ENCODE measurements around the gene AMY2B. TPM values are rescaled to one million over a fixed set of nuclear protein-coding genes. Genes with fewer than 3 reads are reported as not detected.

Gene AMY2B
- total and polyA plus RNA-seq, 2 donors (not counting 1 experiment from before 2014, with no cell fraction given) = 32.6 to 43.8 TPM

DNA sequence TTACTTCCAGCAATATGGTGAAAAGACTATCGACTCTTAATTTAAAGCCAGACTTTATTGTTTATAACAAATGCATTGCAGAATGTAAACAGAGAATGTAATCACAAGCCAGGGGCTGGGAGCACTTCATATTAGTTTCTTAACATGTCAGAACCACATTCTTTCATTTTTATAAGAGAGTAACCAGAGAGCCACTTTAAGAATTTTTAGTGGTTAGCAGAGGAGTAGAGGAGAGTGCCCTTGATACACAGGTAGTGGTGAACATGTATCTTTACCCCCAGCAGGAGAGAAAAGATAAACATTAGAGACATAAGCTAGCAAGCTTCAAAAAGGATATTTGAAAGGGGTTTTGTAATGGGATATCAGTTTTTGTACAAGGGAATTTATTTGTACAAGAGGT lies 11.1 kb downstream of the AMY2B start:
- H3K79me2 ChIP-seq (ENCODE audit: control insufficient read depth, insufficient read depth, low read length) = no peaks in the 10 kb centered on the region
- H2AFZ ChIP-seq (ENCODE audit: insufficient read depth, low read depth, low read length, poor library complexity, severe bottlenecking) = no peak overlapping the region
- no peaks in the 10 kb centered on the region for H4K20me1 ChIP-seq (ENCODE audit: control insufficient read depth, insufficient read depth, low read length, poor library complexity, severe bottlenecking)
- TF ChIP-seq EZH2 (IDR thresholded peaks at IDR 0.05; ENCODE audit: borderline replicate concordance, insufficient read depth, low read depth, low read length, poor library complexity, severe bottlenecking) (no peak), CTCF (IDR thresholded peaks at IDR 0.05) (no peak)
- H3K27ac Mint-ChIP-seq = no peak overlapping the region
- no peak overlapping the region for H3K4me3 ChIP-seq (ENCODE audit: control extremely low read depth in 1 of 5, extremely low read depth in 1 of 5, insufficient read depth in 1 of 5, low read depth in 2 of 5, low read length in 4 of 5)
- POLR2A ChIA-PET = no interaction called here
- no peaks in the 10 kb centered on the region for H3K4me1 Mint-ChIP-seq
- no peak overlapping the region for H3K9ac ChIP-seq (ENCODE audit: low read length)
- peaks cover 4% of the 10 kb centered on the region for H3K9me3 Mint-ChIP-seq (ENCODE audit: insufficient read depth)
- WGBS (ENCODE audit: insufficient coverage) = no CpG with 5 or more reads among the region's 1 CpG
- H3K27ac ChIP-seq (ENCODE audit: low read length in 2 of 2) = no peak overlapping the region
- intact Hi-C loops (cut with micrococcal nuclease) = no loop called here
- no peaks in the 10 kb centered on the region for H3K27me3 ChIP-seq (replicated peaks in 1 of 4; ENCODE audit: control extremely low read depth in 1 of 4, control insufficient read depth in 3 of 4, insufficient read depth in 4 of 4, low read length in 3 of 4)
- no peaks in the 10 kb centered on the region for H3K27me3 Mint-ChIP-seq
- DNase-seq (no peak), ATAC-seq (ENCODE audit: low read depth) (no peak)
- no peak overlapping the region for H3K4me3 Mint-ChIP-seq
- CTCF ChIA-PET = no interaction called here
- H3K36me3 ChIP-seq (replicated peaks in 1 of 2; ENCODE audit: control extremely low read depth in 1 of 2, control insufficient read depth in 1 of 2, extremely low read depth in 1 of 2, insufficient read depth in 2 of 2, low read length in 1 of 2) = peaks cover 1 to 2% of the 10 kb centered on the region in 2 experiments
- no peaks in the 10 kb centered on the region for H3K4me1 ChIP-seq (ENCODE audit: control insufficient read depth in 2 of 2, insufficient read depth in 2 of 2, low read length in 2 of 2)
- no peaks in the 10 kb centered on the region for H3K9me3 ChIP-seq (ENCODE audit: control extremely low read depth in 1 of 3, control insufficient read depth in 2 of 3, insufficient read depth in 1 of 3, low read length in 2 of 3)
- no peak overlapping the region for H3K4me2 ChIP-seq (replicated peaks; ENCODE audit: low read depth, low read length, poor library complexity, severe bottlenecking)

DNA sequence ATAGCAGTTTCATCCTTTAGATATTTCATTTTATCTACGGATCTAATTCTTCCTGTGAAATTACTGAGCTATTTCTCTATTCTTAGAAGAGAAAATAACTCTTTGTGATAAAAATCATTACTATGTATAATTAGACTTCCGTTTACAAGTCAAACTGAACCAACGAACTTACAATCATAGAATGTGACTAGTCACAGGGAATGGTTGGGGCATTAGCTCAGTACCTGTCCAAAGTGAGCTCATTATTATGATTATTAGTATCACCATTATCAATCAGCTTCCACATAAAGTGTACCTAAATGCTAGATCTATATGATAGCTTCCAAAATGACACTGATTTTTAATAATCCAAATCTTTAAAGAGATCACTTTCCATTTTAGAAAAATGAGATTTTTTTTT lies 12.5 kb downstream of the AMY2B start:
- H3K79me2 ChIP-seq (ENCODE audit: control insufficient read depth, insufficient read depth, low read length) = no peaks in the 10 kb centered on the region
- intact Hi-C loops (cut with micrococcal nuclease) = no loop called here
- H4K20me1 ChIP-seq (ENCODE audit: control insufficient read depth, insufficient read depth, low read length, poor library complexity, severe bottlenecking) = no peaks in the 10 kb centered on the region
- POLR2A ChIA-PET = no interaction called here
- peaks cover 0 to 1% of the 10 kb centered on the region in 2 experiments for H3K36me3 ChIP-seq (replicated peaks in 1 of 2; ENCODE audit: control extremely low read depth in 1 of 2, control insufficient read depth in 1 of 2, extremely low read depth in 1 of 2, insufficient read depth in 2 of 2, low read length in 1 of 2)
- Mint-ChIP-seq H3K4me1 (no peaks in the 10 kb centered on the region), H3K27me3 (no peaks in the 10 kb centered on the region), H3K27ac (no peak overlapping the region), H3K4me3 (no peak overlapping the region), H3K9me3 (ENCODE audit: insufficient read depth) (peaks cover 5% of the 10 kb centered on the region)
- H3K4me1 ChIP-seq (ENCODE audit: control insufficient read depth in 2 of 2, insufficient read depth in 2 of 2, low read length in 2 of 2) = no peaks in the 10 kb centered on the region
- peaks cover 0 to 8% (median 6%) of the 10 kb centered on the region in 3 donors for H3K9me3 ChIP-seq (ENCODE audit: control extremely low read depth in 1 of 3, control insufficient read depth in 2 of 3, insufficient read depth in 1 of 3, low read length in 2 of 3)
- no peaks in the 10 kb centered on the region for H3K27me3 ChIP-seq (replicated peaks in 1 of 4; ENCODE audit: control extremely low read depth in 1 of 4, control insufficient read depth in 3 of 4, insufficient read depth in 4 of 4, low read length in 3 of 4)
- no peak overlapping the region for H2AFZ ChIP-seq (ENCODE audit: insufficient read depth, low read depth, low read length, poor library complexity, severe bottlenecking)
- no peak overlapping the region for H3K27ac ChIP-seq (ENCODE audit: low read length in 2 of 2)
- ATAC-seq (ENCODE audit: low read depth) (no peak), DNase-seq (no peak)
- no peak overlapping the region for H3K9ac ChIP-seq (ENCODE audit: low read length)
- H3K4me3 ChIP-seq (ENCODE audit: control extremely low read depth in 1 of 5, extremely low read depth in 1 of 5, insufficient read depth in 1 of 5, low read depth in 2 of 5, low read length in 4 of 5) = no peak overlapping the region
- no peak for TF ChIP-seq CTCF (IDR thresholded peaks at IDR 0.05)
- no peak for TF ChIP-seq EZH2 (IDR thresholded peaks at IDR 0.05; ENCODE audit: borderline replicate concordance, insufficient read depth, low read depth, low read length, poor library complexity, severe bottlenecking)
- no CpG with 5 or more reads among the region's 3 CpGs for WGBS (ENCODE audit: insufficient coverage)
- CTCF ChIA-PET = no interaction called here
- no peak overlapping the region for H3K4me2 ChIP-seq (replicated peaks; ENCODE audit: low read depth, low read length, poor library complexity, severe bottlenecking)
